GM19035 (cell line): ENCODE results near the gene WBP1L.
"Not testable (repeated sequence)": the region's sequence is repeated elsewhere in the genome, so short reads cannot be mapped to it uniquely, and the experiment has no call there.

Experiments used
- ATAC-seq: cut with Tn5 transposase; IDR thresholded peaks from one replicate; pipeline ENCODE4 v1.9.1; 2021; ENCODE audit not compliant: unreplicated experiment

WBP1L gene

DNA sequence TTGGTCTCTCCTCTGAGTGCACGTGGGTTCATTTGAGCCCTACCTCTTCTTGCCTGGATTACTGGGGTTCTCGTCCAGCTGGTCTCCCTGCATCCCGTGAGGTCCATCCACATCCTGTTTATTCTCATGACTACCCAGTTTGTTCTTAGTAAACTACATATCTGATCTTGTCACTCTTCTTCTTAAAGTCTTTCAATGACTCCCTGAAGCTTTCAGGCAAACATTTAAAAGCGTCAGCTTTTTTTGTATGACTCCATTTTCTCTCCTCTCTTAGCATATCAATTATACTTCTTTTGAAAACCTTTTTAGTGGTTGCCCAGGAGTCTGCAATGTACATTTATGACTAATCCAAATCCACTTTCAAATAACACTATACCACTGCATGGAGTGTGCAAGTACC lies 21.8 kb upstream of the WBP1L start:
- no peak for ATAC-seq

DNA sequence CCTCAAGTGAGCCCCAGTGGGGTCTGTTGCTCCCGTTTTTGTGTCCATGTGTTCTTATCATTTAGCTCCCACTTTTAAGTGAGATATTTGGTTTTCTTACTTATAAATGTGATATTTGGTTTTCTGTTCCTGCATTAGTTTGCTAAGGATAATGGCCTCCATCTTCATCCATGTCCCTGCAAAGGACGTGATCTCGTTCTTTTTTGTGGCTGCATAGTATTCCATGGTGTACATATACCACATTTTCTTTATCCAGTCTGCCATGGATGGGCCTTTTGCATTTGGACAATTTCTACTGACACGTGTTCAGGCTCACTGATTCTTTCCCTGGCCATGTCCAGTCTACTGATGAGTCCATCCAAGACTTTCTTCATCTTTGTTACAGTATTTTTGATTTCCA lies 19.8 kb upstream of the WBP1L start:
- no peak for ATAC-seq

DNA sequence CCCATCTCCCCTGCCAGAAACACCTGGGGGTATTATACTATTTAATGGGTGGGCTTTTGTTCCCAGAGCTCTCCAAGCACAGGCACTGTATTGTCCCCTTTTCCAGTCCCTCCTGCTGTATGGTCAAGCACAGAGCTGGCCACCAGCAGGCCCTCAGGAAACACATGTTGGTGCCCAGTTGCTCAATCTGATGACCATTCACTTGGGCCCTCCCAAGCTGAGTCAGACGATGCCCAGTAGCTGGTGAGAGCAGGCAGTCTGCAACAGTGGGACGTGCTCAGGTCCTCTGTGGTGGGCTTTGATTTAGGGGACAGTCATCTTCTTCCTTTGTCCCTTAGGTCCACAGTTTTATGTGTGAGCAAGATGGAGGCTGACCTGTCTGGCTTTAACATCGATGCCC lies 17.5 kb upstream of the WBP1L start:
- ATAC-seq, result no peak

DNA sequence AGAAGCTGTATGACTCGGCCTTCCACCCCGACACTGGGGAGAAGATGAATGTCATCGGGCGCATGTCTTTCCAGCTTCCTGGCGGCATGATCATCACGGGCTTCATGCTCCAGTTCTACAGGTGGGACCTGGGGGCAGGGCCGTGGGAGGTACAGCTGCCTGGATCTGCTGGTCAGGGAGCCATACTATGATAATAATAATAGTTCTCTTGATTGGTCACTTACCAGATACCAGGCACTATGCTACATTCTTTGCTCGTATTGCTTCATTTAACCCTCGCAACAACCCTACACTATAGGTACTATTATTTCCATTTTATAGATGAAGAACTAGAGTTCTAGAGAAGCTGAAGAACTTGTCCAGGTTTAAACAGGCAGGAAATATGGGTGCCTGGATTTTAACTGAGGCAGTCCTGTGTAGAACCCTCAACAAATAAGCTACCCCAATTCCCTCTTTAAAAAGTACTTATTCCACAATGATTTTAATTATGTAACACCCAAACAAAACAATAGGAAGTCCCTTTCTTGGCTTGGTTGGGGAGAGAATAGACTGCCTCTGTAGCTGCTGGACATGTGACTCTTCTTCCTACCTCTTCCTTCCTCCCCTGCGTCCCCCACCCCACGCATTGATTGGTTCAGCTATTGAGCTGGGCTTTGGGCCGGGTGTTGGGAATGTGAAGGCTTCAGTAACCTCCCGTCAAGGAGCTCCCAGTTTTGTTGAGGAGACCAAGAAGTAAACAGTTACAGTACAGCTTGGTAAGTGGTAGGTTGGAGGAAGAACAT lies 16.5 kb upstream of the WBP1L start:
- no peak for ATAC-seq

DNA sequence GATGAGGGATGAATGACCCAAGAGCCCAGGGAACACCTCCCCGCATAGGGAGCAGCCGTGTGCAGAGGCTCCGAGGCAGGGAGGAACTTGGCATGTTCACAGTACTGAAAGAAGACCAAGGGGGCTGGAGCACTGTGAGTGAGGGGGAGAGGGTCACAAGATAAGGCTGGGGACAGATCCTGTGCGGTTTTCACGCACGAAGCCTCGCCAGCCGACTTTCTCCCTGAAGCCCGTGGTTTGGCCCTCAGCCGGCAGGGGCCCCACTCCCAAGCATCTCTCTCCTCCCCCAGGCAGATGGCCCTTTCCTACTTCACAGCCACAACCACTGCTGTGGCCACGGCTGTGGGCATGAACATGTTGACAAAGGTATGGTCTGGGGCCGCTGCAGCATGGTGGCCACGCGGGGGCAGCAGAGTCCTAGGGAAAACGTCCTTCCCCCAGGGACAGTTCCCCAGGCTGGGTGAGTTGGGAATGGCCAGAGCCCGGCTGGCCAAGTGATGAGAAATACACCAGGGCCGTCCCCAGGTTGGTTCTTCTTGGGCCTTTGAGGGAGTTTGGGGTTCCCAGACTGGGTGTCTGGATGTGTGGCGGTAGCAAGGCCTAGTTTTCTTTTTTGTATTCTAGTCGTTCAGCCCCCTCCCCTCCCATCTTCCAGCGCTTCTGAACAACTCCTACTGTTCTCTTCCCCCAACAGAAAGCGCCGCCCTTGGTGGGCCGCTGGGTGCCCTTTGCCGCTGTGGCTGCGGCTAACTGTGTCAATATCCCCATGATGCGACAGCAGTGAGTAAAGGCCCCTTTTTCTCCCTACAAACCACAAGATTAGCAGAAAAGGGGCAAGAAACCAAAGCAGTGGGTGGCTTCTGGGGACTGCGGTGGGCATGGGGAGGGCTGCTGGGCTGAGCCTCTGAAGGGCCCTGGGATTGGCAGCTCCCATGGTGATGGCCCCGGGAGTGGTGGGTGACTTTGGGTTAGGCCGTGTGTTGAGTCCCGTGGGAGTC lies 14.4 kb upstream of the WBP1L start:
- ATAC-seq, result no peak

DNA sequence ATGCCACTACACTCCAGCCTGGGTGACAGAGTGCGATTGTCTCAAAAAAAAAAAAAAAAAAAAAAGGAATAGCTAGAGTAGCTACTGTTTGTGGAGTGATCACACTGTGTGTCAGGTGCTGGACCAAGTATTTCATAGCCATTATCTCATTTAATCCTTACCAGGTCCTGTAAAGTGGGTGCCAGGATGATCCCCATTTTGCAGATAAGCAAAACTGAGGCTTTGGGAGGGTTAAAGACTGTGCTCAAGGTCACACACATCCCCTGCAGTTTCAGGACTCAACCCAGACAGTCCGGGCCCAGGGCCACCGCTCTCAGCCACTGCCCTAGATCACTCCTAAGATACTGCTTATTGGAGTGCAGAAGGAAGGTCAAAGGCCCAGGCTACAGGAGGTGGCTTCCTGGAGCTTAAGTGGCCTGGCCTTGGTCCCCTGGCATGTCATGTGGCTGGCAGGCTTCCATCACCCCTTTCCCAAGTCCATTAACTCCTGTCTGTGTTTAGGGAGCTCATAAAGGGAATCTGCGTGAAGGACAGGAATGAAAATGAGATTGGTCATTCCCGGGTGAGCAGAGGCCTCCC lies 12.4 kb upstream of the WBP1L start:
- ATAC-seq, result no peak

DNA sequence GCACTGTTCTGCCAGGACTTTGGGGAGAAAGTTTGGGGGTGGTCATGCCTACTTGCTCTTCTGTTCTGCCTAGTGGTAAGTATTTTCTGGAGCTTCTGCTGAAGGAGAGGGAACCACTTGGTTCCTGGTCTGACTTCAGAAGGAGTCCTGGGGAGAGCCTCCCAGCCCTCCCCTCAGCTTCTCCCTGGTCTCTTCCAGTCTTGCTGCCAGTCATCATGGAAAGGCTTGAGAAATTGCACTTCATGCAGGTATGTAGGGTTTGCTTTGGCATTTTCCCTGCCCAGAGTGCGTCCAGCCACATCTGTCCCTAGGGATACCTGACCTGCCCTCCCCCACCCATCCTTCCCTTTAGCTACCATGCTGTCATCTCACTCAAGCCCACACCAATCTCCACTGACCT lies 11.1 kb upstream of the WBP1L start:
- ATAC-seq, result no peak

DNA sequence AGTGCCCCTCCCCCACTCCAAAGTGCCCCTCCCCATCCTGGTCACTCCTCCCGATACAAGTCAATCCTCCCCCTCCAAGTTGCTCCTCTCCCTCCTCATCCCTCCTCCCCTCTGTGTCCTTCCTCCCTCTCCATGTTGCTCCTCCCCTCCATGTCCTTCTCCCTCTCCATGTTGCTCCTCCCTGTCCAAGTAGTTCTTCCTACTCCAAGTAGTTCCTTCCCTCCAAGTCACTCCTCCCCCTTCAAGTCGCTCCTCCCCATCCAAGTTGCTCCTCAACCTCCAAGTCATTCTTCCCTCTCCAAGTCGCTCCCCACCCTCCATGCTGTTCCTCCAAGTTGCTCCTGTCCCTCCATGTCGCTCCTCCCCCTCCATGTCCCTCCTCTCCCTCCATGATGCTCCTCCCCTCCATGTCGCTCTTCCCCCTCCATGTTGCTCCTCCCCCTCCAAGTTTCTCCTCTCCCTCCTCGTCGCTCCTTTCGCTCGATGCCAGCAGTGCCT lies 8.6 kb upstream of the WBP1L start:
- no peak for ATAC-seq

DNA sequence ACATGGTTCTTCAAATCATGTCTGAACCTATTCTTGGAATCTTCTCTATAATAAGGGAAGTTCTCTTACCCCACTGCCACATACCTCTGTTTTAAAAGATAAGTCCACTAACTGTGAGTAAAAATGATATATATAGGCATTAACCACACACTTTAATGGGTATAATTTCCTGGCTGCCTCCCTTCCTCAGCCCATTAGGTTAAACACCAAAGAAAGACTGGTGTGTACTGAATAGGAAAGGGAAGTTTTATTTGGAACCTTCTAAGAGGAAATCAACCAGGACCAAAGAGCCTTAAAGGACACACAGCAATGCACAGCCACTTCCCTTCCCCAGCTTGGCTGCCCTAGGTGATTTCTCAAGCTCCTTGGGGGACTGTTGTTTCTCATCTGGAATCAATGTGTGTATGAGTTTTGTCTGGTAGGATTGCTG lies 5.0 kb upstream of the WBP1L start:
- no peak for ATAC-seq

DNA sequence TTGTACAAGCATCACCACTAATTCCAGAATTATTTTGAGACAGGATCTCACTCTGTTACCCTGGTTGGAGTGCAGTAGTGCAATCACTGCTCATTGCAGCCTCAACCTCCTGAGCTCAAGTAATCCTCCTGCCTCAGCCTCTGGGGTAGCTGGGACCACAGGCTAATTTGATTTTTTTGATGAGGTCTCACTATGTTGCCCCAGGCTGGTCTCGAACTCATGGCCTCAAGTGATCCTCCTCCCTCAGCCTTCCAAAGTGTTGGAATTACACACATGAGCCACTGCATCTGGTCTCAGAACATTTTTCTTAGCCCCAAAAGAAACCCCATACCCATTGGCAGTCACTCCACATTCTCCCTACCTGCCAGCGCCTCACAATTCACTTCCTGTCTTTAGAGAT lies 3.5 kb upstream of the WBP1L start:
- ATAC-seq, result no peak

DNA sequence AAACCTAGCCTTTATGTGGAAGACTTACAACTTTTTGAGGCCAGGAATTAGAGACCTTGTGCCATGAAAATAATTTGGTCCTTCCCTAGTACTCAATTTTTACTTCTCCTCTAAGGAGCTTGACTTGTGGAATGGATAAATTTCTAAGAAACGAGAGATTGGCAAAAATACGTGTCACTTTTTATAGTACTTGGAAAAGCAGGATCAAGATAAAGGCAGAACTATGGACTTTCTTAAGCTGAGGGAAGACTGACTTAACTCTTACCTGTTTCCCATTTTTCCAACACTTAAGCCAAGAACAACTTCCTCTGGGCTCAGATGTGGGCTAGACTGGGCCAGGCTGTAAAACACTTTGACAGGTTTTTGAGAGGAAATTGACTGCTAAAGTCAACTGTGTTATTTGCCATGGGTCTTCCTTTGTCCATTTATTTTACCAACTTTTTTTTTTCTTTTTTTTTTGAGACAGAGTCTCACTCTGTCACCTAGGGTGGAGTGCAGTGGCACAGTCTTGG lies 2.0 kb upstream of the WBP1L start:
- no peak for ATAC-seq

DNA sequence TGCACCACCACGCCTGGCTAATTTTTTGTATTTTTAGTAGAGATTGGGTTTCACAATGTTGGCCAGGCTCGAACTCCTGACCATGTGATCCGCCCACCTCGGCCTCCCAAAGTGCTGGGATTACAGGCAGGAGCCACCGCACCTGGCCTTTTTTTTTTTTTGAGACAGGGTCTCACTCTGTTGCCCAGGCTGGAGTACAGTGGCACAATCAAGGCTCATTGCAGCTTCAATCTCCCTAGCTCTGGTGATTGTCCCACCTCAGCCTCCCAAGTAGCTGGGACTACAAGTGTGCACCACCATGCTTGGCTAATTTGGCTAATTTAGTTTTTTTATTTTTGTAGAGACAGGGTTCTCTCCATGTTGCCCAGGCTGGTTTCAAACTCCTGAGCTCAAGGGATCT lies 1.4 kb upstream of the WBP1L start:
- ATAC-seq, result not testable (repeated sequence)

DNA sequence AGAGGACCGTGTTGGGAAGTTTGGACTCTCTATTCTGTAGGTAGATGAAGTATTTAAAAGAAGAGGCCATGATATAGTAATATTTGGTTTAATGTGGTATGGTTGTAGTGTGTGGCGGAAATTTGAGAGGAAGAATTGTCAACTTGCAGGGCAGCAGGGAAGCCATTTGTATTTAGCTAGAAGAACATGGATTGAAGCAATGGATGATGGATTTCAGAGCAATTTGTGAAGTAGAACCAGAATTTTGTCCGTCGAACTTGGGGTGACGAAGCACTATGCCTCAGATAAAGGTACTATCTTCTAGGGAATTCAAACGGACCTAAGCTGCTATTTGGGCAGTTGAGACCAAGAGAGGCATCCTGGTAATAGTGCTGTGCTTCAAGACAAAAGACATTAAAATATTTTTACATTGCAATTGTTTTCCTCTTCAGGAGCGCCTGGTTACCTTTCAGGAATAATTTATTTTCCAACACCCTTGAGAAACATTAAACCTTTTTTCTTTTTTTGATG lies 615 bp upstream of the WBP1L start:
- no peak for ATAC-seq

DNA sequence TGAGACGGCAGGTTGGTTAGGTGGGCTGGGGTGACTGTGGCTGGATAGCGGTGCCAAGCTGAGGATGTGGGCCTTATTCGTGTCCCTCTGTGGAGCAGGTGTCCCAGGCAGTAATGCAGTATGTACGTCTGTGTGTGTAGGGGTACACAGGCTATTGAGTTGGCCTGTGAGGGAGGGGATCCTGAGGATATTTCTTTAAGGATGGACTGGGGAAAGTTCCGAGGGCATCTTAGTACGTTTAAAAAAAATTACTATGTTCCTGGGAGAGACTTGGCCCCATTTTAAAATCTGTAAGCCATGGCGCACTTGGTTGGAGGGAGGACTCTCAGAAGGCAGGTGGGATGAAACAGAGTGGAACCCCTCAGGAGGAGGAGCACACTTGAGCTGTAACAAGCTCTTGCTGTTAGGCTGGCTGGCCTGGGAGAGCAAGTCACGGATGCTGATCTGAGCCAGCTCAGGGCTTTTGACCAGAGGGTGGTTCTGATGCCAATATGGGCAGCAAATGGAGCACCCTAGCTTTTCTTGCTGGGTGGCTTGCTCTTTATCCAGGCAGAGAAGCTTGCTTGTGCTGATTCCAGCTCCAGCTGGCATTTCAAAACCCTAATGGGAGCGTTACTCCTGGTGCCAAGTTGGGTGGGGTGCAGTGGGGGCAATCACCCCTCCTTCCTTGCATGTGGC lies 765 bp downstream of the WBP1L start:
- no peak for ATAC-seq

DNA sequence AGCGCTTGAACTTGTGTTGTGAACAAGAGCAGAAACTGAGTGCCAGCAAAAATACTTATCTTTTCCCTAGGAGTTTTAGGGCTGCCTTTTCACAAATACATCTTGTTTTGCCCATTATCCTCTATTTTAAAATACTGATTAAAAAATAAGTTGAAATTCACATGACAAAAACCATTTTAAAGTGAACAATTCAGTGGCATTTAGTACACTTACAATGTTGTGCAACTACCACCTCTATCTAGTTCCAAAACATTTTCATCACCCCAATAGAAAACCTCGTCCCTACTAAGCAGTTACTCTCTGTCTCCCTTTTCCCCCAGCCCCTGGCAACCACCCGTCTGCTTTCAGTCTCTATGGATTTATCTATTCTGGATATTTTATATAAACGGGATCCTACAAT lies 1.4 kb downstream of the WBP1L start:
- no peak for ATAC-seq

DNA sequence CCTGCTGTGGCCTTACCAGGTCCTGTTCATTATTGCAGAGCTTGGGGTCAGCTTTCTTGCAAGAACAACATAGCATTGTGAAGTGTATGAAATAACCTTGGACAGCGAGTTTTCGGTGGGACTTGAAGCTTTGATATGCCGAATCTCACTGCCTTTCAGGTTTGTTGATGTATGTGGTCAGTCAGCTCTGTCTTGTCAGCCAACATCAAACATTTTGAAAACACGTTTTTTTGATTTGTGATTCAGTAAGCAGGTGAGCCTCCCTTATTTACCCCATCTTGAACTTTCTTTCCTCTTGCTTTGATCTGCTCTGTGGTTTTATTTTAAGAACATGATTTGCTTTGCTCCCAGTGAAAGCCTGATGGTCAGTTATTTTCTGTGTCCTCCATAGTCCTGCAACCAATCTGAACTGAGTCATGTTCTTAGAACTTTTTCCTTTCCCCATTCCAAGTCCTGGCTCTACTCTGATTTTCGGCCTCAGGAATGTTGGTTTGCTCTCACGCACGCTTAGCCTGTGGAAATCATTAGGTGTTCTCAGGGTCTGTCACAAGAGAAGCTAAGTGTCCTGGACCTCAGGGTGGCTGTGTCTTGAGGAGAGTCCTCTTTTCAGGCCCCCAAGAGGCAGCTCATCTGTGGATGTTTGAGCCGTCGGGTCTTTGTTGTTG lies 8.7 kb downstream of the WBP1L start:
- ATAC-seq, result no peak

DNA sequence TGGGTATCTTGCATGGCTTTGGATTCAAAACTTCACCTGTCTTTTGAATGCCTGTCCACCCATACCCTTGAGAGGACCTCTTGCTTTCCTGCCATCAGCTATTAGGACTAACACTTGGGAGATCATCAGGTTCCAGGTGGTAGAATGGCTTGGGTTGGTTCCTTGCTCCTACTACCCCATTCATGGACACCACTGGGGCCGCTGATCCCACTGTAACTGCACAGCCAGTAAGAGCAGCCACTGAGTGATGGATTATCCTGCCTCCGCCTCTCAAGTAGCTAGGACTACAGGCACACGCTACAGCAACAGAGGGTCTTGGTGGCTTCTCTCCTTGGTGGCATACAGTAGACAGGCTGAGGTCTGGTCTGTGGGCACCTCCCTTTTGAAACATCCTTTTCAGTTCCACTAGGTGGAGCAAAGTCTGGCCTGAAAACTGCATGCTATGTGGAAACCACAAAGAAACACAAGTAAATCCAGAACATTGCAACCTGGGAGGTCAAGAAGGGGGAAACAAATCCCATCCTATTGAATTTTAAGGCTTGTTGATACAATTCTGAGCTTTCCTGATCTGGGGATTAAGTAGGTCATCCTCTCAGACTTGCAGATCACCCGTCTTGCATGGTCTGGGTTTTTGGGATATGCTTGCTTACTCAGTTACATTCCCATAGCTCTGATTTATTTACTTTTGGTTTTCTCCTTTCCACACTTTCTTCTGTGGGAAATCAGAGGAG lies 9.4 kb downstream of the WBP1L start:
- ATAC-seq, result no peak

DNA sequence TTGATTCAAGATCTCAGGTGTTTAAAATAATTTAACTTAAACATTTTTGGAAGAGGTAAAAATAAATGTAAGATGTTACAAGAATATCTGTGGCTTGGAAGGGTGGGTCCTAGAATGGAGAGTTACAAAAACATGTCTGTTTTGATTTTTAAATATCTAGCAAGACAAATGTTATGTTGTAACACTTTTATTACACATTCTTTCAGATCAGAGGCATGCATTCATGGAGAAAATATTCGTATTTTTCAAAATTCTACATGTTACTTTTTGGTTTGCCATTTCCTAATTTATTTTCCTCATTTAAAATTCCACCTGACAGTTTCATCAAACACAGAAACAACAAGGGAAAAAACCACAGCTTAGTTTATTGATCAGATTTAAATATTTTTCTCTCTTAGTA lies 10.0 kb downstream of the WBP1L start:
- ATAC-seq, result no peak

DNA sequence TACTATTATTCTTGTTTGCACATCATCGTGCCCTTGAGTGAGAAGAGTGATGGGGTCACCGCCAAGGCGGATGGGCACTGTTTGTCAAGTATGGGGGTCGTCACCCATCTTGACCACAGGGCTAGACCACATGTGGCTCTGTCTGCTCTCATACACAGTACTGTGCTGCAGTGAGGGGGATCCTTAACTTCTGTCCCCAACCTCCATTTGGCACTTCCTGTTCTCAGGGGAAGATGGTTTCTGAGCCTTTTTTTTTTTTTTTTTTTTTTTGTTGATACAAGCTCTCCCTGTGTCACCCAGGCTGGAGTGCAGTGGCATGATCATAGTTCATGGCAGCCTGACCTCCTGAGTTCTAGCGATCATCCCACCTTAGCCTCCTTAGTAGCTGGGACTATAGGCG lies 13.6 kb downstream of the WBP1L start:
- no peak for ATAC-seq
